Coronary artery (tissue), 2 donors: ENCODE results near the gene ZNF618.
"Not testable (repeated sequence)": the region's sequence is repeated elsewhere in the genome, so short reads cannot be mapped to it uniquely, and the experiment has no call there.

Source experiments
- DNase-seq: peaks from one replicate; pipeline ENCODE4 v3.0.0-alpha.2; 2017; ENCODE audit warnings: low spot score
- H3K27ac ChIP-seq, 2 donors: fragments of 200-600 bp; sonication (generic); one replicate each; pipeline ENCODE4 v1.5.1; 2016 to 2019
- H3K4me3 ChIP-seq: fragments of 200-600 bp; sonication (generic); 2 replicates; pipeline ENCODE4 v1.5.1; 2016; ENCODE audit warnings: mild to moderate bottlenecking, moderate library complexity
- TF ChIP-seq, protein P1 (sequence below): fragments of 200-600 bp; sonication (generic); IDR thresholded peaks from one replicate; pipeline ENCODE4 v1.5.1; 2019; ENCODE audit warnings: antibody characterized with exemption

The ZNF618 gene

DNA sequence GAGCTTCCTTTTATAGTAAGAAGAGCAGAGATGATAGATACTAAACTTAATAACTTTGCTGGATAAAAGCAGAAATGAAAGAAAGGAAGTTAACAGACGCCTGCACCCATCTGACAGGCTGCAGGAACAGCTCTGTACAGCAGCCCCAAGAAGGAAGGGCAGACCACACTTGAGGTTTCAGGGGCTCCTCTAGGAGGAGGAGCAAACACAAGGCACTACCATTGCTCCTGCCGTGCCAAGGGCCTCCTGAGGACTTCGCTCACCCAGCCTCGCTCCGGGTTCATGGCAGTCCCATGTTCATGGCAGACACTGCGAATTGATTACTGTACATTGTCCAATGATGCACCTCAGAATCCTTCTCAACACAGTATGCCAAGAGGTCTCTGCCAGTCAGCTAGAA is 116.9 kb downstream of the ZNF618 start:
- TF ChIP-seq, protein P1, sequence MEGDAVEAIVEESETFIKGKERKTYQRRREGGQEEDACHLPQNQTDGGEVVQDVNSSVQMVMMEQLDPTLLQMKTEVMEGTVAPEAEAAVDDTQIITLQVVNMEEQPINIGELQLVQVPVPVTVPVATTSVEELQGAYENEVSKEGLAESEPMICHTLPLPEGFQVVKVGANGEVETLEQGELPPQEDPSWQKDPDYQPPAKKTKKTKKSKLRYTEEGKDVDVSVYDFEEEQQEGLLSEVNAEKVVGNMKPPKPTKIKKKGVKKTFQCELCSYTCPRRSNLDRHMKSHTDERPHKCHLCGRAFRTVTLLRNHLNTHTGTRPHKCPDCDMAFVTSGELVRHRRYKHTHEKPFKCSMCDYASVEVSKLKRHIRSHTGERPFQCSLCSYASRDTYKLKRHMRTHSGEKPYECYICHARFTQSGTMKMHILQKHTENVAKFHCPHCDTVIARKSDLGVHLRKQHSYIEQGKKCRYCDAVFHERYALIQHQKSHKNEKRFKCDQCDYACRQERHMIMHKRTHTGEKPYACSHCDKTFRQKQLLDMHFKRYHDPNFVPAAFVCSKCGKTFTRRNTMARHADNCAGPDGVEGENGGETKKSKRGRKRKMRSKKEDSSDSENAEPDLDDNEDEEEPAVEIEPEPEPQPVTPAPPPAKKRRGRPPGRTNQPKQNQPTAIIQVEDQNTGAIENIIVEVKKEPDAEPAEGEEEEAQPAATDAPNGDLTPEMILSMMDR, result no peak
- Histone ChIP-seq H3K27ac (no peak overlapping the region), H3K4me3 (peak overlapping the region; percentile 51)
- no peak for DNase-seq

DNA sequence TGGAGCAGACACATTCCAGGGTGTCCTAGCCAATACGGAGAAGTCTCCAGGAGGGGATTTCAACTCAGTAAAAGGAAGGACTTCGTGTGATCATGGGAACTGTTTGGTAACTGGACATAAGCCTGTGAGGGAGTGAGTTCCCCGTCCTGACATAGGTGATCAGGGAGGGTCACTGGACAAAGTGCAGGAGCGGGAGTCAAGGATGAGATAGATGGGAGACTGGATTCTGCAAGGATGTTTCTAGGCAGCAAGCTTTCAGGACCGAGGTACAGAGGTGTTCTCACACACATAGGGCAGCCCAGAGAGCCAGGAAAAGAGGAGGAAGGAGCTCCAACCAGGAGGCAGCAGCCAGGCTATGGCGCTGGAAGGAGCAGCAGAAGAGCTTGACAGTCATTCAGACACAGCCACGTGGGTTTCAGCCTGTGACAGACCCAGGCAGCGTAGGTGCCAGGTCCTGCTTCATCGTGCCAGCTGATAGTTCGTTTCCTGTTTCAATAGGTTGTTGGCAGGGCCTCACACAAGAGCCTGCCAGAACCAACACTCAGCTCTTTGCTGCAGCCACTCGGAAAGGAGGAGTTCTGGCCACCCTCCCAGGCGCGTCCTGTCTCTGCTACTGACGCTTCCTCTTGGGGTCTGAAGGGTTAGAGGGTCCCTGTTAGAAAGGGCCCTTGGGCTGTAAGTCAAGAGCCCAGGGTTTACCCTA is 117.9 kb downstream of the ZNF618 start:
- peak overlapping the region in 1 of 2 donors; percentile 51 for H3K27ac ChIP-seq
- peak; percentile 93 for DNase-seq
- peak overlapping the region; percentile 42 for H3K4me3 ChIP-seq
- TF ChIP-seq, protein P1, result no peak

DNA sequence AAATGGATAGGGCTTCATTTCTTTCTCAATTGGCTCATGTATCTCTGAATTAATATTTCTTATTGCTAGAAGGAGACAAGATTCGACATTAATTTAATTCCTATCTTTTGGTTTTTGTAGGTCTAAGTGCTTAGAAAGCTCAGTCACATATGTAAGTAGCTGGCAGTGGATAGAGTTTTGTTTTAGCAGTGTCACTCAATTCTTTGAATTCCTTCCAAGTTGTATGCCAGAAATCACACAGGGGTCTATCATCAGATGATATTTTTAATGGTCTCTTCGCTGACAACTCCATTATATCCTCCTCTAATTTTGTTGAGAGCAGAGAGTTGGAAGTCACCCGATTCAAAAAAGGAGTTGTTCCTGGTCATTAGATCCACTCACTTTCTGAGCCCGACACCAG is 119.3 kb downstream of the ZNF618 start:
- Histone ChIP-seq H3K4me3 (no peak overlapping the region), H3K27ac (no peak overlapping the region)
- TF ChIP-seq, protein P1, result no peak
- no peak for DNase-seq

DNA sequence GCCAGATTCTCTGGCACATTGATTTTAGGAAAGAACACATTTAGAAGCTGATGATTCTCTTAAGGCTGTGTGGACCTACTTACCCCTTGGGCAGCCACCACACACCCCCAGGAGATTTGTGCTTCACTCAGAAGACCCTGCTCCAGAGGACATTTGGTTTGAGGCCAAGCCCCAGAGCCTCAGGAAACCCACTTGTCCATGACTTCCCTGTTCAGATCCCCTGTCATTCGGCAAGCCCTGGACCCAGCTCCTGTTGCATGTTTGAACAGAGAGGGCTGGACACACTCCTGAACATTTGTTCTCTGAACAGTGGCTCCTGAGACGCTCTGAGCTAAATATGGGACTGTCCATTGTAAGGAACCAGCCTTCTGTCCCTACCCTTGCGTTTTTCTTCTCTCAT is 119.9 kb downstream of the ZNF618 start:
- Histone ChIP-seq H3K4me3 (no peak overlapping the region), H3K27ac (no peak overlapping the region)
- TF ChIP-seq, protein P1, result no peak
- DNase-seq, result peak; percentile 52

DNA sequence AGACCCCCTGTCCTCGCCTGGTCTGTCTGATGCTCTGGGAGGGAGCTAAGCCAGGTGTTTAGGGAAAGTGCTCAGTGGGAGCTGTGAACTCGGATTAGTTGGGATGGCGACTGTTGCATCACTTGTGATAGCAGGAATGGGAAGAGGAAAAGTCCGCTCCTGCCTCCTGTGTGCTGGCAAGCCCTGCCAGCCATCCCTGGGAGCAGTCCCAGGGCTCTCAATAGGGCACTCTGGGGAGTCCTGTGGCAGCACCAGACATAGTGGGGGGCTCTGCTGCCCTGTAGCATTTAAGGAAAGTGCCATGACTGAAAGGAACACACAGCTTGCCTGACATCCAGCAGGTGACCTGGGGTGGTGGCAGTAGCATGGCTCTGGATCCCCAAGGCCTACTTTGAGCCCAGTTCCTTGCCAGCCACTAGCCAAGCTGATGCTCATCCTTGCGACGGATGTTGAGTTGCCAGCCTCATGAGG is 120.5 kb downstream of the ZNF618 start:
- Histone ChIP-seq H3K4me3 (no peak overlapping the region), H3K27ac (no peak overlapping the region)
- TF ChIP-seq, protein P1, result no peak
- peak; percentile 57 for DNase-seq

DNA sequence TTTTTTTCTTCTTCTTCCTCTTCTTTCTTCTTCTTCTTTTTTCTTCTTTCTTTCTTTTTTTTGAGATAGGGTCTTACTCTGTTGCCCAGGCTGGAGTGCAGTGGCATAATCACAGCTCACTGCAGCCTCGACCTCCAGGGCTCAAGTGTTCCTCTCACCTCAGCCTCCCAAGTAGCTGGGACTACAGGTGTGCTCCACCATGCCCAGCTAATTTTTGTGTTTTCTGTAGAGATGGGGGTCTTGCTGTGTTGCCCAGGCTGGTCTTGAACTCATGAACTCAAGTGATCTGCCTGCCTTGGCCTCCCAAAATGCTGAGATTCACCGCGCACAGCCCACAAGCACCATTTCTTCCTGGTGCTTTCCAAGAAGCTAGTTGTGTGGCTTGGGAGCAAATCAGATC is 121.0 kb downstream of the ZNF618 start:
- not testable (repeated sequence) for DNase-seq, H3K4me3 ChIP-seq, H3K27ac ChIP-seq

DNA sequence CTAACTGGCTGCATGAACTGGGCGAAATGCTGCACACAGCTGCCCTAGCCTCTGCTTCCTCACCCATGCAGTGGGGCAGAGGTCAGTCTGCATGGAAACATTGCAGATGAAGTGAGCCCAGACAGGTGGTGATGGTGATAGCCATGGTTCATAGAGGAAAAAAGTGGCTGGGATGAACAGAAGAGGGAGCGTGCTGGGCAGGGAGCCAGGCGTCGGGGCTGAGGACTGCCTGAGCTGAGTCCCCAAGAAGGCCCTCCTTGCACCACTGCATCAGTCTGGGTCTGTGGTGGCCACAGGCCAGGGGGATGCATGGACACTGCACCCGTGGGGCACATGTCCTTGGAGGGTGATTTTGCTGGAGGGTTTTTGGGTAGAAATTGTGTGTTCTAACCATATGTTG is 121.5 kb downstream of the ZNF618 start:
- H3K27ac ChIP-seq, result no peak overlapping the region
- H3K4me3 ChIP-seq, result no peak overlapping the region
- TF ChIP-seq, protein P1, result no peak
- peak; percentile 59 for DNase-seq
